ENCODE data around the gene GNAO1. TPM values are rescaled to one million over a fixed set of nuclear protein-coding genes. Genes with fewer than 3 reads are reported as not detected.

Gene GNAO1
- total and polyA plus RNA-seq, 5 donors from 2014 or later, result 3.0 TPM; not detected in 4

- Mint-ChIP-seq H3K27ac (peak overlapping the region in 1 of 3 donors; percentile 11), H3K4me3 (no peak overlapping the region), H3K27me3 (peaks cover 4% of the 10 kb centered on the region), H3K36me3 (no peaks in the 10 kb centered on the region), H3K4me1 (peaks cover 7 to 27% (median 12%) of the 10 kb centered on the region in 4 donors), H3K9me3 (no peaks in the 10 kb centered on the region)
- no peak overlapping the region for H3K4me3 ChIP-seq (ENCODE audit: low read depth, low read length)
- ATAC-seq (ENCODE audit: low read depth in 2 of 2) (no peak), DNase-seq (no peak)
- H3K36me3 ChIP-seq (ENCODE audit: control insufficient read depth, insufficient read depth, low read length), result no peaks in the 10 kb centered on the region
- H3K4me1 ChIP-seq (ENCODE audit: control insufficient read depth, insufficient read depth, low read length, poor library complexity, severe bottlenecking), result peaks cover 14% of the 10 kb centered on the region
- H3K27me3 ChIP-seq (ENCODE audit: control insufficient read depth, insufficient read depth, low read length), result no peaks in the 10 kb centered on the region
- no peak overlapping the region for H3K27ac ChIP-seq (ENCODE audit: insufficient read depth, low read length, poor library complexity, severe bottlenecking)
- H3K9me3 ChIP-seq (ENCODE audit: control insufficient read depth in 2 of 2, low read length in 2 of 2), result no peaks in the 10 kb centered on the region
These were observed 72.7 kb downstream of the GNAO1 start for GRCh38 chr16:56263711-56264608.

GRCh38 chr16:56264609-56264972 lies 73.3 kb downstream of the GNAO1 start:
- H3K27ac Mint-ChIP-seq, result no peak overlapping the region
- peaks cover 14% of the 10 kb centered on the region for H3K4me1 ChIP-seq (ENCODE audit: control insufficient read depth, insufficient read depth, low read length, poor library complexity, severe bottlenecking)
- H3K36me3 Mint-ChIP-seq, result no peaks in the 10 kb centered on the region
- peaks cover 7 to 27% (median 12%) of the 10 kb centered on the region in 4 donors for H3K4me1 Mint-ChIP-seq
- ATAC-seq (ENCODE audit: low read depth in 2 of 2) (no peak), DNase-seq (no peak)
- no peaks in the 10 kb centered on the region for H3K9me3 Mint-ChIP-seq
- H3K27me3 ChIP-seq (ENCODE audit: control insufficient read depth, insufficient read depth, low read length), result no peaks in the 10 kb centered on the region
- peaks cover 4% of the 10 kb centered on the region for H3K27me3 Mint-ChIP-seq
- H3K36me3 ChIP-seq (ENCODE audit: control insufficient read depth, insufficient read depth, low read length), result no peaks in the 10 kb centered on the region
- no peak overlapping the region for H3K27ac ChIP-seq (ENCODE audit: insufficient read depth, low read length, poor library complexity, severe bottlenecking)
- no peaks in the 10 kb centered on the region for H3K9me3 ChIP-seq (ENCODE audit: control insufficient read depth in 2 of 2, low read length in 2 of 2)
- H3K4me3 Mint-ChIP-seq, result no peak overlapping the region
- no peak overlapping the region for H3K4me3 ChIP-seq (ENCODE audit: low read depth, low read length)

- peaks cover 7 to 27% (median 12%) of the 10 kb centered on the region in 4 donors for H3K4me1 Mint-ChIP-seq
- no peak overlapping the region for H3K27ac Mint-ChIP-seq
- Histone ChIP-seq H3K27me3 (ENCODE audit: control insufficient read depth, insufficient read depth, low read length) (no peaks in the 10 kb centered on the region), H3K9me3 (ENCODE audit: control insufficient read depth in 2 of 2, low read length in 2 of 2) (no peaks in the 10 kb centered on the region), H3K4me1 (ENCODE audit: control insufficient read depth, insufficient read depth, low read length, poor library complexity, severe bottlenecking) (peaks cover 14% of the 10 kb centered on the region), H3K36me3 (ENCODE audit: control insufficient read depth, insufficient read depth, low read length) (no peaks in the 10 kb centered on the region), H3K27ac (ENCODE audit: insufficient read depth, low read length, poor library complexity, severe bottlenecking) (no peak overlapping the region), H3K4me3 (ENCODE audit: low read depth, low read length) (no peak overlapping the region)
- no peak for DNase-seq
- H3K36me3 Mint-ChIP-seq, result no peaks in the 10 kb centered on the region
- no peak overlapping the region for H3K4me3 Mint-ChIP-seq
- H3K9me3 Mint-ChIP-seq, result no peaks in the 10 kb centered on the region
- peaks cover 4% of the 10 kb centered on the region for H3K27me3 Mint-ChIP-seq
- ATAC-seq (ENCODE audit: low read depth in 2 of 2), result no peak
These were observed 73.9 kb downstream of the GNAO1 start for GRCh38 chr16:56265184-56265583.

- ATAC-seq (ENCODE audit: low read depth in 2 of 2) (no peak), DNase-seq (no peak)
- no peaks in the 10 kb centered on the region for H3K27me3 ChIP-seq (ENCODE audit: control insufficient read depth, insufficient read depth, low read length)
- Mint-ChIP-seq H3K27me3 (peaks cover 2% of the 10 kb centered on the region), H3K9me3 (no peaks in the 10 kb centered on the region), H3K4me1 (peaks cover 7 to 27% (median 12%) of the 10 kb centered on the region in 4 donors), H3K27ac (no peak overlapping the region), H3K36me3 (no peaks in the 10 kb centered on the region), H3K4me3 (no peak overlapping the region)
- H3K36me3 ChIP-seq (ENCODE audit: control insufficient read depth, insufficient read depth, low read length), result no peaks in the 10 kb centered on the region
- H3K4me3 ChIP-seq (ENCODE audit: low read depth, low read length), result no peak overlapping the region
- H3K9me3 ChIP-seq (ENCODE audit: control insufficient read depth in 2 of 2, low read length in 2 of 2), result no peaks in the 10 kb centered on the region
- no peak overlapping the region for H3K27ac ChIP-seq (ENCODE audit: insufficient read depth, low read length, poor library complexity, severe bottlenecking)
- peaks cover 14% of the 10 kb centered on the region for H3K4me1 ChIP-seq (ENCODE audit: control insufficient read depth, insufficient read depth, low read length, poor library complexity, severe bottlenecking)
These were observed 74.5 kb downstream of the GNAO1 start for GRCh38 chr16:56265746-56266145.

GRCh38 chr16:56266641-56267607 lies 75.6 kb downstream of the GNAO1 start:
- peaks cover 6% of the 10 kb centered on the region for H3K4me1 ChIP-seq (ENCODE audit: control insufficient read depth, insufficient read depth, low read length, poor library complexity, severe bottlenecking)
- H3K27me3 Mint-ChIP-seq, result no peaks in the 10 kb centered on the region
- H3K36me3 Mint-ChIP-seq, result no peaks in the 10 kb centered on the region
- ATAC-seq (ENCODE audit: low read depth in 2 of 2) (no peak), DNase-seq (no peak)
- no peaks in the 10 kb centered on the region for H3K9me3 Mint-ChIP-seq
- H3K4me3 Mint-ChIP-seq, result no peak overlapping the region
- peaks cover 7 to 17% (median 10%) of the 10 kb centered on the region in 4 donors for H3K4me1 Mint-ChIP-seq
- no peak overlapping the region for H3K27ac Mint-ChIP-seq
- no peaks in the 10 kb centered on the region for H3K9me3 ChIP-seq (ENCODE audit: control insufficient read depth in 2 of 2, low read length in 2 of 2)
- H3K4me3 ChIP-seq (ENCODE audit: low read depth, low read length), result no peak overlapping the region
- H3K27me3 ChIP-seq (ENCODE audit: control insufficient read depth, insufficient read depth, low read length), result no peaks in the 10 kb centered on the region
- H3K27ac ChIP-seq (ENCODE audit: insufficient read depth, low read length, poor library complexity, severe bottlenecking), result no peak overlapping the region
- no peaks in the 10 kb centered on the region for H3K36me3 ChIP-seq (ENCODE audit: control insufficient read depth, insufficient read depth, low read length)

GRCh38 chr16:56267888-56268287 lies 76.6 kb downstream of the GNAO1 start:
- Histone ChIP-seq H3K9me3 (ENCODE audit: control insufficient read depth in 2 of 2, low read length in 2 of 2) (no peaks in the 10 kb centered on the region), H3K4me1 (ENCODE audit: control insufficient read depth, insufficient read depth, low read length, poor library complexity, severe bottlenecking) (no peaks in the 10 kb centered on the region), H3K27ac (ENCODE audit: insufficient read depth, low read length, poor library complexity, severe bottlenecking) (no peak overlapping the region), H3K27me3 (ENCODE audit: control insufficient read depth, insufficient read depth, low read length) (no peaks in the 10 kb centered on the region), H3K36me3 (ENCODE audit: control insufficient read depth, insufficient read depth, low read length) (no peaks in the 10 kb centered on the region), H3K4me3 (ENCODE audit: low read depth, low read length) (no peak overlapping the region)
- Mint-ChIP-seq H3K4me1 (peaks cover 0 to 7% (median under 1%) of the 10 kb centered on the region in 4 donors), H3K9me3 (no peaks in the 10 kb centered on the region), H3K4me3 (no peak overlapping the region), H3K27me3 (no peaks in the 10 kb centered on the region), H3K36me3 (no peaks in the 10 kb centered on the region), H3K27ac (no peak overlapping the region)
- no peak for DNase-seq
- ATAC-seq (ENCODE audit: low read depth in 2 of 2), result no peak

- H3K27ac Mint-ChIP-seq, result no peak overlapping the region
These were observed 77.5 kb downstream of the GNAO1 start for GRCh38 chr16:56268799-56269198.

More at GRCh38 chr16:56268799-56269198, 77.5 kb downstream of the GNAO1 start:
- H3K4me3 Mint-ChIP-seq, result no peak overlapping the region
- Histone ChIP-seq H3K36me3 (ENCODE audit: control insufficient read depth, insufficient read depth, low read length) (no peaks in the 10 kb centered on the region), H3K4me1 (ENCODE audit: control insufficient read depth, insufficient read depth, low read length, poor library complexity, severe bottlenecking) (no peaks in the 10 kb centered on the region), H3K27me3 (ENCODE audit: control insufficient read depth, insufficient read depth, low read length) (peaks cover 1% of the 10 kb centered on the region), H3K4me3 (ENCODE audit: low read depth, low read length) (no peak overlapping the region), H3K27ac (ENCODE audit: insufficient read depth, low read length, poor library complexity, severe bottlenecking) (no peak overlapping the region), H3K9me3 (ENCODE audit: control insufficient read depth in 2 of 2, low read length in 2 of 2) (no peaks in the 10 kb centered on the region)
- H3K9me3 Mint-ChIP-seq, result peaks cover 0 to under 1% (median 0%) of the 10 kb centered on the region in 7 donors
- ATAC-seq (ENCODE audit: low read depth in 2 of 2) (no peak), DNase-seq (no peak)
- no peaks in the 10 kb centered on the region for H3K27me3 Mint-ChIP-seq
- no peaks in the 10 kb centered on the region for H3K36me3 Mint-ChIP-seq
- no peaks in the 10 kb centered on the region for H3K4me1 Mint-ChIP-seq

Measured in CD4-positive, CD25-positive, alpha-beta regulatory T cell (primary cell).